ENCODE results near the gene RPS23.
A peak's percentile ranks its signal among the peaks of the same experiment; 100 is the strongest.

The RPS23 gene

DNA sequence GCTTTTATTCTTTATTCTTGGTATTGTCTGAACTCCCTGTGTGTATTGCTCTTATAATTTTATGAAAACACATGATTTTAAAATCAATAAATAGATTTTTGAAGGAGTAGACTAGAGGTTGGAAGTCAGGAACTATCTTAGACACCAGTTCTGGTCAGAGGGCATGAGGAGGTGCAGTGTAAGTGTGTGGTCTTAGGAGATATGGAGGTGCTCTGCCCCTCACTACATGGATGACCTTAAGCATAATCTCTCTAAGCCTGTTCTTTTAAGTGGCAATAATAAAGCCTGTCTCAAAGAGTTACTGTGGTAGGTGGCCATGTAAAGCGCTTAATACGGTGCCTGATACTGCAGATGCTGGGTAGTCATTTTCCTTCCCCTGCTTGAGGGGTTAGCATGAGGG lies 34.0 kb downstream of the RPS23 start:
- DNase-seq = no peak

DNA sequence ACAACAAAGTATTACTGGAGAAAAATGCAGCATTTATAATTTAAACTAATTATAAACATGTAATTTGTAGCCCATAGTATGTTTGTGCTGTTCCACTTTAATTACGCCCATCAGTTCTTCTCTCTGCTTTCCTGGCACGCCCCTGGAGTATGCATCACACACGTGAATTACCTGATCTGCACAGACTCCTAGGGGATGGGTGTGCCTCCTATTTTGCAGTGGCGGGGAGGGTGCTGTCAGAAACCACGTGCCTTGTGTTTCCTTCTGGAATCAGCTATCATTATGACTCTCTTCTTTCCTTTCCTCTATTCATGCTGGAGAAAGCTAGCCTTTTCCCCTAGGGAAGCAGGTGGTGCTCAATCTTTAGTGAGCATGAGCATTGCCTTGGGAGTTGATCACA lies 43.3 kb downstream of the RPS23 start:
- no peak for DNase-seq

DNA sequence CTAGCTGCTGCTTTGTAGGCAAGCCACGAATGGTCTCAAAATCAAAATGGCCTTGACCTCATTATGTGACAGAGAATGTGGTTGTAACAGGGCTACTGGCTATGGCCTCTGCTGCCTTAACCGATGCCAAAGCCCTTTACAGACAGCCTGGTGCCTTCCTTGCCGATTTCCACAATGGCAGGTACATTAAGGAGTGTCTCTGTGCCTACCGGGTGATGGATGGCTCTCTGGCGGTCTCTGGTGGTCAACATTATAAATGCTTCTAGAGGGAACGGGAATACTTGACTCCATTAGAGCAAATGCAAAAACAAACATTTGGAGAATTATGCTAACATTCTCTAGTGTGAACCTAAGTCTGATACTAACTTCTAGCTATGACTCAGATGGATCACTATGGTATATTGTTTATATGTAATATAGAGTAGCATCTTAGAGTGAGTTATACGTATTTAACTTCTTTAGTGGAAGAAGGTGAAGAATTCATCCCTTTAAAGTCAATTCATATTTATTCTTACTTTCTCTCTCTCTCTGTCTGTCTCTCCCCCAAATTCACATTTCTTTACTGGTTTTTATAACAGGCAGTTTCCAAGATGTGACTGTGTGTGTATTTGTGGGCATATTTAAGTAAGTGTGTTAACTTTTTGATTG lies 52.5 kb downstream of the RPS23 start:
- DNase-seq = peak in 11 of 14 donors; percentile 5 to 50 (median 19)

All from C1 segment of cervical spinal cord (tissue), 14 donors.